Prostate gland (tissue), 2 donors: ENCODE measurements around the gene MOB3C. TPM values are rescaled to one million over a fixed set of nuclear protein-coding genes. Genes with fewer than 3 reads are reported as not detected.

ENCODE experiments used
- DNase-seq: peaks from one replicate; pipeline ENCODE4 v3.0.0-alpha.2; 2019; ENCODE audit warnings: low spot score
- H3K27ac ChIP-seq, 2 donors: fragments of 200-600 bp; sonication (generic); 2 replicates each; pipeline ENCODE4 v1.5.1; 2017 to 2019
- H3K27me3 ChIP-seq: fragments of 200-600 bp; sonication (generic); replicated peaks from 2 replicates; pipeline ENCODE4 v1.5.1; 2019; ENCODE audit not compliant: insufficient read depth
- H3K36me3 ChIP-seq, 2 donors: fragments of 200-600 bp; sonication (generic); 1 replicate in 1 of 2; 2 replicates in 1 of 2; pipeline versions ENCODE4 v1.5.1 to v1.8.1; 2017 to 2019
- H3K4me1 ChIP-seq: fragments of 200-600 bp; sonication (generic); replicated peaks from 2 replicates; pipeline ENCODE4 v1.5.1; 2019
- H3K4me3 ChIP-seq, 2 donors: fragments of 200-600 bp; sonication (generic); 2 replicates each; pipeline ENCODE4 v1.5.1; 2017 to 2019
- H3K9me3 ChIP-seq: fragments of 200-600 bp; sonication (generic); 2 replicates; pipeline ENCODE4 v1.5.1; 2017
- CTCF ChIP-seq, 4 experiments: fragments of 200-600 bp in 2 of 4; fragments of 450-650 bp in 2 of 4; sonication (generic) in 2 of 4; IDR thresholded peaks; 1 replicate in 3 of 4; 2 replicates in 1 of 4; pipeline ENCODE4 v1.5.1; 2016 to 2019; ENCODE audit warnings: antibody characterized with exemption in 4 of 4, mild to moderate bottlenecking in 2 of 4, moderate library complexity in 2 of 4
- POLR2A ChIP-seq: fragments of 450-650 bp; IDR thresholded peaks from one replicate; pipeline ENCODE4 v1.6.1; 2016; ENCODE audit warnings: antibody characterized with exemption, mild to moderate bottlenecking
- POLR2AphosphoS5 ChIP-seq: sonication (generic); formaldehyde crosslinking; IDR thresholded peaks from one replicate; pipeline ENCODE4 v1.6.1; 2017; ENCODE audit warnings: antibody characterized with exemption
- WGBS: methylation state at CpG from one replicate; pipeline ENCODE4 v1.1.5; 2018; 5-methylcytosine and 5-hydroxymethylcytosine counted together
- intact Hi-C: fragments of 100-400 bp; cut with DNase I; formaldehyde crosslinking; loops from one replicate; pipeline ENCODE4 v1.14.2; 2022
- total RNA-seq, 2 donors: library from RNA; depleted of rRNA; stranded (reverse); fragments of >200 nt; gene quantifications; one replicate each; pipeline ENCODE4 v1.1.0, GENCODE V29; 2016

Gene MOB3C
- total RNA-seq, 2 donors from 2014 or later, result 19.4 to 19.7 TPM

DNA sequence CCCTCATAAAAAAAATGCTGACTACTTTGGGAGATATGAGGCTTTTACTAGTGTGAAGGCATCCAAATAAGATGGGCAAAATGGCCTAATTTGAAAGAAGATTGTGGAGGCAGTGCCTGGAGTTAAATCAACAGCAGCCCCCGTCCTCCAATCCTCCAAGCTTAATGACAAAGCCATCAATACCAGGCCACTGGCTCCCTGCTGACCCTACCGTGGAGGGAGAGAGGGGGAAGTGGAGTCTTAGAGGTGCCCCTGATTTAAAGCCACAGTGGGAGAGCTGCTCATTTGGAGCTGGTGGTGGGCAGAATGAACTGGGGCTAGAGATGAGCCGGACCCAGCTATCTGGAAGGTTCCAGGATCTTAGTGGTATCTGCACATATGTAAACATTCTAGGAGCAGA, 40.8 kb downstream of the MOB3C start:
- no peak for DNase-seq
- intact Hi-C loops, result no loop called here
- H3K27ac ChIP-seq, result no peak overlapping the region
- 70% methylated on average over 3 of the region's 3 CpGs for WGBS
- no peak overlapping the region for H3K4me3 ChIP-seq
- no peaks in the 10 kb centered on the region for H3K9me3 ChIP-seq
- H3K36me3 ChIP-seq, result no peaks in the 10 kb centered on the region
- TF ChIP-seq CTCF (IDR thresholded peaks at IDR 0.05), result no peak
- TF ChIP-seq POLR2A, result no peak
- no peak for TF ChIP-seq POLR2AphosphoS5
- no peaks in the 10 kb centered on the region for H3K27me3 ChIP-seq
- no peaks in the 10 kb centered on the region for H3K4me1 ChIP-seq

GRCh38 chr1:46575300-46575699, 41.3 kb downstream of the MOB3C start:
- H3K36me3 ChIP-seq, result no peaks in the 10 kb centered on the region
- no peaks in the 10 kb centered on the region for H3K27me3 ChIP-seq
- DNase-seq, result no peak
- intact Hi-C loops, result no loop called here
- H3K27ac ChIP-seq, result no peak overlapping the region
- H3K4me3 ChIP-seq, result no peak overlapping the region
- H3K4me1 ChIP-seq, result no peaks in the 10 kb centered on the region
- H3K9me3 ChIP-seq, result no peaks in the 10 kb centered on the region
- TF ChIP-seq CTCF (IDR thresholded peaks at IDR 0.05) (no peak), POLR2A (no peak), POLR2AphosphoS5 (no peak)
- WGBS, result 55% methylated on average over 12 of the region's 12 CpGs

DNA sequence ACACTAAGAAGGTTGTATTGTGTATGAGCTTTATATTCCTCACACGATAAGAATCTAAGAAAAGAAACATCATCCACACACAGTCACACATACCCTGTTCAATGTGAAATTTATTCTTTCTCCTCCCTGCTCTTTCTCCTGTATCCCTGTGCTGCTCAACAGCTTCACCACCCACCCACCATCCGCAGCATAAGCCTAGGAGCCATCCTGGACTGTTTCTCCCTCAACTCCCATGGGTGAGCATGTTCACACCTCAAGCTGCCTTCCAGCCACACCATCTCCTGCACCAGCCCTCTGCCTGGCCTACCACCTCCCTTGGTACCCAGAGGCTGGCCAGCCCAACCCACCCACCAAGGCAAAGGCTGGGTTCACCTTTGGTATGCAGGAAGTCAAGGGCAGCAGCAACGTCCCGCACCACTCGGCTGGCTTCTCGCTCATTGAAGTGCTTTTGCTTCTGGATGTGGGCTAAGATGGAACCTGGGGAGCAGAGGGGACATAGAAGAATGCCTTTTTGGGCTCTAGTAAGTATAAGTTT, 44.9 kb downstream of the MOB3C start:
- Histone ChIP-seq H3K9me3 (no peaks in the 10 kb centered on the region), H3K27me3 (no peaks in the 10 kb centered on the region), H3K36me3 (no peaks in the 10 kb centered on the region), H3K27ac (no peak overlapping the region), H3K4me3 (no peak overlapping the region), H3K4me1 (no peaks in the 10 kb centered on the region)
- WGBS, result 92% methylated on average over 6 of the region's 6 CpGs
- intact Hi-C loops, result no loop called here
- TF ChIP-seq POLR2A (no peak), CTCF (IDR thresholded peaks at IDR 0.05) (no peak), POLR2AphosphoS5 (no peak)
- DNase-seq, result no peak

DNA sequence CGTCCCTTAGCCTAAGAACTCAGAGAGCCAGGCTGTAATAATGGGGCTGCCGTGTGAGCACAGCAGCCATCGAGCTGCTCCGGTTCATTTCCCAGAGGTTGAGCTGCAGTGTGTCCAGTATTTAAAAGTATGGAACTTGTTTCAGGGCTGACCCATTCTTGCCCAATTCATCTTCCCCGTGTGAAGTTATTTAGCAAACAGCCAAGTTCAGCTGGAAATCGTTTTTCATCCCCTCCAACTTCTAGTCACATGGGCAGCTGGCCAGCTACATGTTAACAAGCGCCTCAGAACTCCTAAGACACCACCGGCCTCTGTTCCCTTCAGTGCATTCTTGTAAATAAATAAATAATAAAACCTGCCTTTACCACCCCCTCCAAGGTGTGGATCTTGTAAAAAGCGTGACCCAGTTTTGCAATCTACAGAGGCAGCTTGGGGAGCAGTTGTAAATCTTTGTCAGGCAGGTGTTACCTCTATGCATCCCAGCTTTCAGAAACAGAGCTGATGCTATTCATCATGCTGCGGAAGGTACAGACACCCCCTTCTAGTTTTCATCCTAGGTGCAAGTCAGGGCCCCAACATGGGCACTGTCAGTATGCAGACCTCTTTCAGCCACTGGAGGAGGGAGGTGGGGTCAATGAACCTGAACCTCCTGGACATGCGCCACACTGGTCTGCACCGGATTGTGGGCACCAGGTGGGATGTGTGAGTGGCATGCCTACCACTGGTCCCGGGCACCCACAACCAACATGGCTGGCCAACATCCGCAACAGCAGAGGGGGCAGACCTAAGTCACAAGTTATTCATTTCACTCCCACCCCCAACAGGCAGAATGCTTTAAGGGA, 46.5 kb downstream of the MOB3C start:
- TF ChIP-seq CTCF (IDR thresholded peaks at IDR 0.05) (no peak), POLR2AphosphoS5 (no peak), POLR2A (no peak)
- intact Hi-C loops, result no loop called here
- Histone ChIP-seq H3K27ac (no peak overlapping the region), H3K4me3 (no peak overlapping the region), H3K4me1 (no peaks in the 10 kb centered on the region), H3K36me3 (no peaks in the 10 kb centered on the region), H3K9me3 (no peaks in the 10 kb centered on the region), H3K27me3 (no peaks in the 10 kb centered on the region)
- 38% methylated on average over 14 of the region's 14 CpGs for WGBS
- DNase-seq, result no peak

GRCh38 chr1:46569116-46569515, 47.5 kb downstream of the MOB3C start:
- Histone ChIP-seq H3K9me3 (no peaks in the 10 kb centered on the region), H3K4me1 (no peaks in the 10 kb centered on the region), H3K27me3 (no peaks in the 10 kb centered on the region), H3K36me3 (no peaks in the 10 kb centered on the region), H3K27ac (no peak overlapping the region), H3K4me3 (no peak overlapping the region)
- TF ChIP-seq CTCF (IDR thresholded peaks at IDR 0.05) (no peak), POLR2AphosphoS5 (no peak)
- intact Hi-C loops, result no loop called here
- DNase-seq, result no peak
- 79% methylated on average over 4 of the region's 4 CpGs for WGBS
